ENCODE results near the gene NUDT3.

Gene NUDT3

DNA sequence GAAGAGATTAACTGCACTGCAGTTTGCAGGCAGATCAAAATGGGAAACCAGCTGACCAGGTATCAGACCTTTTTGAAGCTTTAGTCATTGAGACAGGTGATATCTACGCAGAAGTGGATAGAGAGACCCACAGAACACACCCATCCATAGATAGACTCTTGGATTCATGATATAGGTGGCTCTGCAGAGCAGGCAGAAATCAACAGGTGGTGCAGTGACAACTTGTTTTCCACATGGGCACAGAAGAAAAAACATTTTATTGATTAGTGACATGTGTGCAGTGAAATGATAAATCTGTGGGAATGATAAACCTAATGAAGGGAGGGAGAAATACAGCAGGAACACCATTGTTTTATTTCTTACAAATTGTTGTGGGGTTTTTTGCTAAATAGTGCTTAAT lies 45.2 kb downstream of the NUDT3 start:
- ChIA-PET POLR2A (no interaction called here), CTCF (interaction anchor here (1.1 kb wide), 1 partner anchor 17 kb away, joined by 3 read pairs; no protein-coding TSS in a partner anchor)
- TF ChIP-seq TARDBP (IDR thresholded peaks at IDR 0.05) (no peak), CTBP1 (IDR thresholded peaks at IDR 0.05; ENCODE audit: borderline replicate concordance) (no peak), NFRKB (IDR thresholded peaks at IDR 0.05) (no peak), BHLHE40 (IDR thresholded peaks at IDR 0.05; ENCODE audit: borderline replicate concordance) (no peak), FOXM1 (IDR thresholded peaks at IDR 0.05; ENCODE audit: borderline replicate concordance) (no peak), HDGF (IDR thresholded peaks at IDR 0.05; ENCODE audit: borderline replicate concordance) (no peak), FOXA1 (IDR thresholded peaks at IDR 0.05) (no peak), SP1 (IDR thresholded peaks at IDR 0.05) (no peak)
- no peak for DNase-seq (ENCODE audit: extremely low spot score)

DNA sequence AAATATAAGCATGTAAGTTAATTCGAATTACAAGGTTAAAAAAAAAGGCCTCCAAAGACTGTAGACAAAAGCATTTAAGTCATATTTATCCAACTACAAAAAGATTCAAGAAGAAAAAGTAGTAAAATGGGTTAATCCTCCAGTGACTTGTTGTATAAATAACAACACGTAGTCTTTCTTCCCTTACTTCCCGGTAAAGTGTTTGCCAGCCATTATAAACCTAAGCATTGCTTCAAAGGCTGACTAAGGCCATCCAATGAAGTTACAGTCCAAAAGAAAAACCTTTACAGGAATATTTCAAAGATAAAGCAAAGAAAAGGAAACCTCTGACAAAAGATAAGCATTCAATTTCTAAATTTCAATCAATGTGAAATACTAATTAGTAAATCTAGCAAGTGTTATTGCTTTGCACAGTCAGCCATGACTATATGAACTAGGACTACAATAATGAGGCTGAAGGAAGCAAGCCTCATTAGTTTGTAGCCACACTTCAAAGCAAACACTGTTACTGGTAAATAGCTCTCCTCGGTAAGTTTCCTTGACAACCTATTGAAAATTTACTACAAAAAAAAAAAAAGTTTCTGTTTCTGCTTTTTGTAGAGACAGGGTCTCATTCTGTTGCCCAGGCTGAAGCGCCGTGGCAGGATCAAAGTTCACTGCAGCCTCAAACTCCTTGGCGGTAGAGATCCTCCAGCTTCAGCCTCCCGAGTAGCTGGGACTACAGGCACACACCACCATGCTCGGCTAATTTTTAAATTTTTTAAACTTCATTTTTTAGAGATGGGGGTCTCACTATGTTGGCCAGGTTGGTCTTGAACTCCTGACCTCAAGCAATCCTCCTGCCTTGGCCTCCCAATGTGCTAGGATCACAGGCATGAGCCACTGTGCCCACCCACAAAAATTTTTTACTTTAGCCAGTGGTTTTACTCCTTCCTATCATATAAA lies 46.0 kb downstream of the NUDT3 start:
- ChIA-PET POLR2A (no interaction called here), CTCF (interaction anchor here (1.1 kb wide), 1 partner anchor 17 kb away, joined by 3 read pairs; no protein-coding TSS in a partner anchor)
- TF ChIP-seq FOXA1 (IDR thresholded peaks at IDR 0.05) = no peak
- TF ChIP-seq ZNF384 (IDR thresholded peaks at IDR 0.05) = no peak
- TF ChIP-seq BHLHE40 (IDR thresholded peaks at IDR 0.05; ENCODE audit: borderline replicate concordance) = no peak
- TF ChIP-seq SP1 (IDR thresholded peaks at IDR 0.05) = no peak
- TF ChIP-seq HDGF (IDR thresholded peaks at IDR 0.05; ENCODE audit: borderline replicate concordance) = no peak
- TF ChIP-seq NFRKB (IDR thresholded peaks at IDR 0.05) = no peak
- no peak for TF ChIP-seq CTBP1 (IDR thresholded peaks at IDR 0.05; ENCODE audit: borderline replicate concordance)
- no peak for TF ChIP-seq L3MBTL2 (conservative IDR thresholded peaks at IDR 0.05)
- no peak for TF ChIP-seq FOXK2 (IDR thresholded peaks at IDR 0.05)
- TF ChIP-seq ELF4 (IDR thresholded peaks at IDR 0.05) = no peak
- no peak for TF ChIP-seq LEF1 (IDR thresholded peaks at IDR 0.05; ENCODE audit: borderline replicate concordance)
- TF ChIP-seq, protein P1, sequence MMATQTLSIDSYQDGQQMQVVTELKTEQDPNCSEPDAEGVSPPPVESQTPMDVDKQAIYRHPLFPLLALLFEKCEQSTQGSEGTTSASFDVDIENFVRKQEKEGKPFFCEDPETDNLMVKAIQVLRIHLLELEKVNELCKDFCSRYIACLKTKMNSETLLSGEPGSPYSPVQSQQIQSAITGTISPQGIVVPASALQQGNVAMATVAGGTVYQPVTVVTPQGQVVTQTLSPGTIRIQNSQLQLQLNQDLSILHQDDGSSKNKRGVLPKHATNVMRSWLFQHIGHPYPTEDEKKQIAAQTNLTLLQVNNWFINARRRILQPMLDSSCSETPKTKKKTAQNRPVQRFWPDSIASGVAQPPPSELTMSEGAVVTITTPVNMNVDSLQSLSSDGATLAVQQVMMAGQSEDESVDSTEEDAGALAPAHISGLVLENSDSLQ (IDR thresholded peaks at IDR 0.05) = no peak
- TF ChIP-seq TARDBP (IDR thresholded peaks at IDR 0.05) = no peak
- no peak for TF ChIP-seq ARNT (IDR thresholded peaks at IDR 0.05)
- no peak for TF ChIP-seq SUZ12 (IDR thresholded peaks at IDR 0.05)
- TF ChIP-seq FOXM1 (IDR thresholded peaks at IDR 0.05; ENCODE audit: borderline replicate concordance) = no peak
- no peak for DNase-seq (ENCODE audit: extremely low spot score)

DNA sequence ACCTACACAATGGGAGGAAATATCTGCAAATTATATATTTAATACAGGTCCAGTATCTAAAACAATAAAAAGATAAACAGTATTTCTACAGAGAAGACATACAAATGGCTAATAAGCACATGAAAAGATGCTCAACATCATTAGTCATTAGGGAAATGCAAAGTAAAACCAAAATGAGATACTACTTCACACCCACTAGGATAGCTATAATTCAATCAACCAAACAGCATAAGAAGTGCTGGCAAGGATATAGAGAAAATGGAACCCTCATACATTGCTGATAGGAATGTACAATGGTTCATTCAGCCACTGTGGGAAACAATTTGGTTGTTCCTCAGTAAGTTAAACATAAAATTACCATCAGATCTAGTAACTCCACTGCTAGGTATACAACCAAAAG lies 48.7 kb downstream of the NUDT3 start:
- CTCF ChIA-PET = no interaction called here
- no peak for DNase-seq (ENCODE audit: extremely low spot score)
- TF ChIP-seq TARDBP (IDR thresholded peaks at IDR 0.05) = no peak
- no peak for TF ChIP-seq ZNF384 (IDR thresholded peaks at IDR 0.05)
- POLR2A ChIA-PET = no interaction called here

DNA sequence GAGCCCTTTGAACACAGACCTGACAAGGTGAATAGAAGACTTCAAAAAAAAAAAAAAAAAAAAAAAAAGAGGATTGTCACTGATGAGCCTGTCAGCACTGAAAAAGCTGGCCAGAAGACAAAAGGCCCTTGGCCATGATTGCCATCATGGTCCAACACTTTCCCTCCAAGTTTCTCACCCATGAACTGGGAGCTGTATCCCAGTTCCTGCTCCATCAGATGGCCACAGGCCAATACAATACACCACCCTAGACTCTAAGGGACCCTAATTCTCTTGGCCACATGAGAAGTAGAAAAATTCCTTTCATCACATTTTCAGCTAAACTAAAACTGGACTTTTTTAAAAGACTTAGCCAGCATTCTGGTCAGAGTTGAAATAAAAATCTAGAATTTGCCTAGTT lies 50.2 kb downstream of the NUDT3 start:
- TF ChIP-seq ZNF384 (IDR thresholded peaks at IDR 0.05) (no peak), ARNT (IDR thresholded peaks at IDR 0.05) (no peak), FOXK2 (IDR thresholded peaks at IDR 0.05) (no peak), TARDBP (IDR thresholded peaks at IDR 0.05) (no peak), BHLHE40 (IDR thresholded peaks at IDR 0.05; ENCODE audit: borderline replicate concordance) (no peak), FOXA1 (IDR thresholded peaks at IDR 0.05) (no peak), FOXM1 (IDR thresholded peaks at IDR 0.05; ENCODE audit: borderline replicate concordance) (no peak), CTBP1 (IDR thresholded peaks at IDR 0.05; ENCODE audit: borderline replicate concordance) (no peak)
- TF ChIP-seq, protein P1 (IDR thresholded peaks at IDR 0.05) = no peak
- ChIA-PET POLR2A (no interaction called here), CTCF (interaction anchor here (0.6 kb wide), 1 partner anchor 452 kb away, joined by 4 read pairs; no protein-coding TSS in a partner anchor)
- no peak for DNase-seq (ENCODE audit: extremely low spot score)

DNA sequence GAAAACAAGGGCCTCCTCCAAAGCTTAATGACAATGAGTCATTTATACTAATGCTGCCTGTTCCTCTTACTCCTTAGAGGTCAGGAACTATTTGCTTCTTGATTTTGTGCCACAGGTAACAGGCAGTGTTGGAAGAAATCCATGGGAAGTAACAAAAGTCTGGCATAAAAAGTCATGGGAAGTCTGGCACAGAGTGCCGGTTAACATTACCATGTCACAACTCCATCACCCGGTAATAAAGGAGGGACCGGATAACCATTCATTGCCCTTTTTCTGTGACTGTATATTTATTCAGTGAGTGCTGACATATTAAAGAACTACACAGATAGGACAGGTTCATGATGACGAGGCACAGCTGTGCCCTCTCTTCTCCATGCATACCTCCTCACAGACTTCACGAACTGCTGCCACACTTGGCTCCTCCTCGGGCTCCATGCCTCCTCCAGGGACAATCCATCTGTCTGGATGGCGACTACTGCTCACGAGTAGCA lies 50.9 kb downstream of the NUDT3 start:
- TF ChIP-seq L3MBTL2 (conservative IDR thresholded peaks at IDR 0.05) = no peak
- TF ChIP-seq FOXK2 (IDR thresholded peaks at IDR 0.05) = no peak
- TF ChIP-seq HDGF (IDR thresholded peaks at IDR 0.05; ENCODE audit: borderline replicate concordance) = no peak
- TF ChIP-seq, protein P1 (IDR thresholded peaks at IDR 0.05) = no peak
- TF ChIP-seq NFRKB (IDR thresholded peaks at IDR 0.05) = no peak
- TF ChIP-seq ARNT (IDR thresholded peaks at IDR 0.05) = no peak
- TF ChIP-seq ELF4 (IDR thresholded peaks at IDR 0.05) = no peak
- no peak for TF ChIP-seq CTBP1 (IDR thresholded peaks at IDR 0.05; ENCODE audit: borderline replicate concordance)
- TF ChIP-seq SP1 (IDR thresholded peaks at IDR 0.05) = no peak
- no peak for TF ChIP-seq SUZ12 (IDR thresholded peaks at IDR 0.05)
- TF ChIP-seq BHLHE40 (IDR thresholded peaks at IDR 0.05; ENCODE audit: borderline replicate concordance) = no peak
- TF ChIP-seq LEF1 (IDR thresholded peaks at IDR 0.05; ENCODE audit: borderline replicate concordance) = no peak
- DNase-seq (ENCODE audit: extremely low spot score) = no peak
- POLR2A ChIA-PET = no interaction called here
- CTCF ChIA-PET = no interaction called here

DNA sequence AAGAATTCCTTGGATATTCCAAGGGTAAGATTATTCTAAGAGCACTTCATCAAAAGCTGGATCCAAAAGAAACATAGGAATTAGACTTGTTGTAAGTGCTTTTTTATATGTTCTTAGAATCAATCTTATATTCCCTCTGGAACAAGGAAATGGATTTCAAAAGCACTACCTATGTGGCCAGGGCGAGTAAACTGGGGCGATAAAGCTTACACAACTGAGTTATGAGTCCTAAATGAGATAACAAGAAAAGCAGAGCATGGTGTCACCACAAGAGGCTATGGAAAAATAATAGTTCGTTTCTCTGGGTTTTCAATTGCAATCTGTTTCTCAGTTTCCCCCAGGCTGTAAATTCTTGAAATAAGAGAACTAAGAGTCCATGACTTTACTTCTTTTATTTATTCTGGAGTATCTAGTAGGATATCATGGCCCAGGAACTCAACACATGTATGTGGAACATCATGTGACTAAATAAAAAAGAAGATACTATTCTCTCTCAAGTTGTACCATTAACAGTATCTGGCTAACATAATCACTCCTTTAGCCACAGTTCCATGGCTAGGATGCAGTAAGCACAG lies 51.5 kb downstream of the NUDT3 start:
- POLR2A ChIA-PET = interaction anchor here (0.7 kb wide), 1 partner anchor 10 kb away, joined by 3 read pairs; no protein-coding TSS in a partner anchor
- CTCF ChIA-PET = no interaction called here
- no peak for DNase-seq (ENCODE audit: extremely low spot score)
- TF ChIP-seq FOXK2 (IDR thresholded peaks at IDR 0.05) = no peak
- TF ChIP-seq SUZ12 (IDR thresholded peaks at IDR 0.05) = no peak
- TF ChIP-seq TARDBP (IDR thresholded peaks at IDR 0.05) = no peak

Data from HEK293T (cell line).